Colonic mucosa (tissue), 4 donors: Measurements from ENCODE around the gene TYRP1. TPM values are rescaled to one million over a fixed set of nuclear protein-coding genes. Genes with fewer than 3 reads are reported as not detected.

Source experiments
- DNase-seq: peaks from one replicate; pipeline ENCODE4 v3.0.0-alpha.2; 2020
- H3K27ac ChIP-seq: fragments of 200-600 bp; one replicate; pipeline ENCODE4 v1.8.0; 2021
- H3K27me3 ChIP-seq: fragments of 200-600 bp; one replicate; pipeline ENCODE4 v1.8.0; 2021
- H3K36me3 ChIP-seq: fragments of 200-600 bp; one replicate; pipeline ENCODE4 v1.8.0; 2021
- H3K4me1 ChIP-seq: fragments of 200-600 bp; one replicate; pipeline ENCODE4 v1.8.0; 2021; ENCODE audit warnings: mild to moderate bottlenecking
- H3K4me3 ChIP-seq: fragments of 200-600 bp; one replicate; pipeline ENCODE4 v1.8.0; 2021
- H3K9ac ChIP-seq, 2 donors: one replicate each; pipeline ENCODE4 v1.7.0; 2013; ENCODE audit warnings: control low read depth in 2 of 2, low read depth in 2 of 2, low read length in 2 of 2
- H3K9me3 ChIP-seq: fragments of 200-600 bp; one replicate; pipeline ENCODE4 v1.8.0; 2021
- CTCF ChIP-seq: fragments of 200-600 bp; IDR thresholded peaks from one replicate; pipeline ENCODE4 v1.8.0; 2022; ENCODE audit warnings: antibody characterized with exemption, mild to moderate bottlenecking
- intact Hi-C: fragments of 100-400 bp; cut with DNase I; formaldehyde crosslinking; loops from one replicate; pipeline ENCODE4 v1.14.1; 2022
- total RNA-seq, 2 donors: library from RNA; stranded (reverse); fragmentation: NEBNext Ultra II Directional in 1 of 2; extraction: Animal tissue kit (Norgen Biotek cat#: 25700) in 1 of 2; gene quantifications; one replicate each; pipeline ENCODE4 v1.2.1, GENCODE V29; 2021
- donor health status: healthy.
- donor health status: DM: no; HTN: no; CAD: no.
- donor health status: DM: no; HTN: no; CAD: no.

The TYRP1 gene
- total RNA-seq, 2 donors from 2014 or later, result 0.30 to 1.4 TPM

- no peak overlapping the region for H3K27ac ChIP-seq
- H3K9ac ChIP-seq, result no peak overlapping the region
- no peaks in the 10 kb centered on the region for H3K4me1 ChIP-seq
- no peak for TF ChIP-seq CTCF
- H3K9me3 ChIP-seq, result no peaks in the 10 kb centered on the region
- DNase-seq, result no peak
- H3K4me3 ChIP-seq, result no peak overlapping the region
- intact Hi-C loops, result loop anchor here (5.0 kb wide), 1 partner anchor 386 kb away; no protein-coding TSS in a partner anchor
- H3K36me3 ChIP-seq, result no peaks in the 10 kb centered on the region
- H3K27me3 ChIP-seq, result no peaks in the 10 kb centered on the region
These were observed 7.9 kb downstream of the TYRP1 start for GRCh38 chr9:12701126-12701525.

GRCh38 chr9:12702160-12702758 lies 9.1 kb downstream of the TYRP1 start:
- Histone ChIP-seq H3K27ac (no peak overlapping the region), H3K9ac (no peak overlapping the region), H3K4me3 (no peak overlapping the region), H3K9me3 (no peaks in the 10 kb centered on the region), H3K4me1 (no peaks in the 10 kb centered on the region), H3K27me3 (no peaks in the 10 kb centered on the region), H3K36me3 (no peaks in the 10 kb centered on the region)
- peak; percentile 56 for TF ChIP-seq CTCF
- peak; percentile 50 for DNase-seq
- intact Hi-C loops, result loop anchor here (5.0 kb wide), 1 partner anchor 385 kb away; no protein-coding TSS in a partner anchor

- intact Hi-C loops, result loop anchor here (5.0 kb wide), 1 partner anchor 383 kb away; no protein-coding TSS in a partner anchor
- Histone ChIP-seq H3K9me3 (no peaks in the 10 kb centered on the region), H3K9ac (no peak overlapping the region), H3K27ac (no peak overlapping the region), H3K36me3 (no peaks in the 10 kb centered on the region), H3K4me3 (no peak overlapping the region), H3K4me1 (no peaks in the 10 kb centered on the region), H3K27me3 (no peaks in the 10 kb centered on the region)
- DNase-seq, result no peak
- no peak for TF ChIP-seq CTCF
These were observed 10.8 kb downstream of the TYRP1 start for GRCh38 chr9:12703996-12704395.

- no peak for TF ChIP-seq CTCF
These were observed 12.7 kb downstream of the TYRP1 start for GRCh38 chr9:12705738-12706391.

GRCh38 chr9:12708562-12709298 lies 15.5 kb downstream of the TYRP1 start:
- no peak for DNase-seq
- TF ChIP-seq CTCF, result no peak
- H3K27me3 ChIP-seq, result no peaks in the 10 kb centered on the region
- intact Hi-C loops, result no loop called here
- H3K9me3 ChIP-seq, result no peaks in the 10 kb centered on the region
- H3K27ac ChIP-seq, result no peak overlapping the region
- no peaks in the 10 kb centered on the region for H3K4me1 ChIP-seq
- no peak overlapping the region for H3K9ac ChIP-seq
- H3K4me3 ChIP-seq, result no peak overlapping the region
- H3K36me3 ChIP-seq, result no peaks in the 10 kb centered on the region

More at GRCh38 chr9:12705738-12706391, 12.7 kb downstream of the TYRP1 start:
- no peak overlapping the region for H3K9ac ChIP-seq
- intact Hi-C loops, result no loop called here
- H3K27me3 ChIP-seq, result no peaks in the 10 kb centered on the region
- H3K9me3 ChIP-seq, result no peaks in the 10 kb centered on the region
- H3K4me1 ChIP-seq, result no peaks in the 10 kb centered on the region
- no peak for DNase-seq
- H3K27ac ChIP-seq, result no peak overlapping the region
- H3K4me3 ChIP-seq, result no peak overlapping the region
- no peaks in the 10 kb centered on the region for H3K36me3 ChIP-seq
